Measurements from ENCODE around the gene NBEAL2.
A peak's percentile ranks its signal among the peaks of the same experiment; 100 is the strongest.

NBEAL2 gene

GRCh38 chr3:46993292-46993691 is 13.8 kb downstream of the NBEAL2 start:
- H3K4me3 Mint-ChIP-seq, result no peak overlapping the region
- H3K36me3 Mint-ChIP-seq (ENCODE audit: low read depth), result peaks cover 89% of the 10 kb centered on the region
- H3K27ac Mint-ChIP-seq, result no peak overlapping the region
- H3K27me3 Mint-ChIP-seq, result no peaks in the 10 kb centered on the region
- DNase-seq, result no peak
- H3K4me1 Mint-ChIP-seq (ENCODE audit: low read depth), result peaks cover 35% of the 10 kb centered on the region
- H3K9me3 Mint-ChIP-seq, result no peaks in the 10 kb centered on the region

DNA sequence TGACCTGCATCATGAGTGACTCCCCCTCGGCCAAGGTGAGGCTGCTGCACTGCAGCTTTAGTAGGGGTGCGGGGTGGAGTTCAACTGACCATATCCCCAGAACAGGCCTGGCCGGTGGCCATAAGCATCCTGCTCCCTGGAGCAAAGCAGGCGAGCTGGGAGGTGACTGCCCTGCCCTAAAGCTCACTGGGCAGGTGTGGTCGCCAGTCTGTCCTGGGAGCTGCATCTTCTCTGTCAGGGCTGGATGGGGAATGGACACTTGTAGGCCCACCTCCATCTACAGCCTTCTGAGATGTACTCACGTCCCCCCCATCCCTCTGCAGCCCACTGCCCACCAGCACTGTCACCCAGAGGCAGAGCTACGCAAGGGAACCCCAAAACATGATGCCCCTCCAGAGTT is 14.5 kb downstream of the NBEAL2 start:
- H3K4me1 Mint-ChIP-seq (ENCODE audit: low read depth), result peaks cover 30% of the 10 kb centered on the region
- H3K4me3 Mint-ChIP-seq, result no peak overlapping the region
- H3K9me3 Mint-ChIP-seq, result no peaks in the 10 kb centered on the region
- no peak for DNase-seq
- no peaks in the 10 kb centered on the region for H3K27me3 Mint-ChIP-seq
- H3K27ac Mint-ChIP-seq, result no peak overlapping the region
- H3K36me3 Mint-ChIP-seq (ENCODE audit: low read depth), result peaks cover 88% of the 10 kb centered on the region

- Mint-ChIP-seq H3K27me3 (no peaks in the 10 kb centered on the region), H3K4me1 (ENCODE audit: low read depth) (peaks cover 25% of the 10 kb centered on the region), H3K36me3 (ENCODE audit: low read depth) (peaks cover 86% of the 10 kb centered on the region), H3K27ac (peak overlapping the region; percentile 35), H3K4me3 (no peak overlapping the region), H3K9me3 (no peaks in the 10 kb centered on the region)
- no peak for DNase-seq
These were observed 15.6 kb downstream of the NBEAL2 start for GRCh38 chr3:46994801-46995731.

GRCh38 chr3:46995901-46996562 is 16.6 kb downstream of the NBEAL2 start:
- Mint-ChIP-seq H3K4me1 (ENCODE audit: low read depth) (peaks cover 23% of the 10 kb centered on the region), H3K4me3 (no peak overlapping the region), H3K9me3 (no peaks in the 10 kb centered on the region), H3K27ac (no peak overlapping the region), H3K36me3 (ENCODE audit: low read depth) (peaks cover 86% of the 10 kb centered on the region), H3K27me3 (no peaks in the 10 kb centered on the region)
- DNase-seq, result no peak

DNA sequence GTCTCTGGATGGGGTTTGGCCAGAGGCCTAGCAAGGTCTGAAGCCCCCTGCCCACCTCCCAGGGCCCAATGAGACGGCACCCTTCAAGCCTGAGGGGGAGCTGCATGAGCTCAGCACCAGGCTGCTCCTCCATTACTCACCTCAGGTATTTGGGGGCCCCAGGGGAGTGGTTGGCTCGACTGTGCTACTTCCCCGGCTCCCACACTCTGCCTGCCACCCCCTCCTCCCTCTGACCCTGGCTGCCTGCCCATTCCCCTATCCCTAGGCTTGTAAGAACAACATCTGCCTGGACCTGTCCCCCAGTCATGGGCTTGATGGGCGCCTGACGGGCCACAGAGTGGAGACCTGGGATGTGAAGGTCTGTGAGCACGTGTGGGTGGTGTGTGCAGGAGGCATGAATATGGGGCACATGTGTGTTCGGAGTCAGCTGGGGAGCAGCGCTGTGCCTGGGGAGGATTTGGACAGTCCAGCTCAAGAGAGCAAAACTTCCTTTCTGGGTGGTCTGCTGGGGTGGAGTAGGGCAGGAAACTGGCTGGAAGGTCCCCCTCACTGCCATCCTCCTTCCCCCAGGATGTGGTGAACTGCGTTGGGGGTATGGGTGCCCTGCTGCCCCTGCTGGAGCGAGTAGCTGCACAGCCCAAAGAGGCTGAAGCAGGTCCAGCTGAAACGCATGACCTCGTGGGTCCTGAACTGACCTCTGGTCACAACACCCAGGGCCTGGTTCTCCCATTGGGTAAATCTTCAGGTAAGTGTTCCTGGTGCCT is 17.4 kb downstream of the NBEAL2 start:
- Mint-ChIP-seq H3K27ac (peak overlapping the region; percentile 28), H3K4me3 (no peak overlapping the region), H3K9me3 (no peaks in the 10 kb centered on the region), H3K27me3 (no peaks in the 10 kb centered on the region), H3K36me3 (ENCODE audit: low read depth) (peaks cover 86% of the 10 kb centered on the region), H3K4me1 (ENCODE audit: low read depth) (peaks cover 23% of the 10 kb centered on the region)
- DNase-seq, result no peak

DNA sequence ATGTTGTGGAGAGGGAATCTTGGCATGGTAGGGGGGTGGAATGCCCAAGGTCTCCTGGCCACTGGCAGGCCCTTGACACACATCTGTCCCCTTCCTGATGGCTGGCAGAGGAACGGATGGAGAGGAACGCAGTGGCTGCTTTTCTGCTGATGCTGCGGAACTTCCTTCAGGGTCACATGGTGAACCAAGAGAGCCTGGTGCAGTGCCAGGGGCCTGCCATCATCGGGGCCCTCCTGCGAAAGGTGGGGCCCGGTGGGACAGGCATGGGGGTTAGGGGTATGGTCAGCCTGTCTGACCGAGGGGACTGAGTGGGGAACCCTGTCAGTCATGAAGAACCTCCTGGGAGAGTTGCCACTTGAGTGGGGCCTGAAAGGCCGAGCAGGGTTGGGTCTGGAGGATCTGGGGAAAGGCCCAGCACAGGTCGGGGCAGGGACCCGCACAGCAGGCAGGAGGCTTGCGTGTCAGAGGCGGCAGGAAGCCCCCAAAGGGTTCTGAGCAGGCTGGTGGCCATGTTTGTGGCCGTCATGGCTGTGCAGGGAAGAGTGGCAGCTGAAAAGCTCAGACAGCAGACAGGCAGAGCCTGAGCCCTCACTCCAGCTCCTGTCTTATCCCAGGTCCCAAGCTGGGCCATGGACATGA is 18.1 kb downstream of the NBEAL2 start:
- H3K27ac Mint-ChIP-seq, result no peak overlapping the region
- no peaks in the 10 kb centered on the region for H3K9me3 Mint-ChIP-seq
- peaks cover 23% of the 10 kb centered on the region for H3K4me1 Mint-ChIP-seq (ENCODE audit: low read depth)
- DNase-seq, result no peak
- H3K36me3 Mint-ChIP-seq (ENCODE audit: low read depth), result peaks cover 86% of the 10 kb centered on the region
- H3K4me3 Mint-ChIP-seq, result no peak overlapping the region
- H3K27me3 Mint-ChIP-seq, result no peaks in the 10 kb centered on the region

DNA sequence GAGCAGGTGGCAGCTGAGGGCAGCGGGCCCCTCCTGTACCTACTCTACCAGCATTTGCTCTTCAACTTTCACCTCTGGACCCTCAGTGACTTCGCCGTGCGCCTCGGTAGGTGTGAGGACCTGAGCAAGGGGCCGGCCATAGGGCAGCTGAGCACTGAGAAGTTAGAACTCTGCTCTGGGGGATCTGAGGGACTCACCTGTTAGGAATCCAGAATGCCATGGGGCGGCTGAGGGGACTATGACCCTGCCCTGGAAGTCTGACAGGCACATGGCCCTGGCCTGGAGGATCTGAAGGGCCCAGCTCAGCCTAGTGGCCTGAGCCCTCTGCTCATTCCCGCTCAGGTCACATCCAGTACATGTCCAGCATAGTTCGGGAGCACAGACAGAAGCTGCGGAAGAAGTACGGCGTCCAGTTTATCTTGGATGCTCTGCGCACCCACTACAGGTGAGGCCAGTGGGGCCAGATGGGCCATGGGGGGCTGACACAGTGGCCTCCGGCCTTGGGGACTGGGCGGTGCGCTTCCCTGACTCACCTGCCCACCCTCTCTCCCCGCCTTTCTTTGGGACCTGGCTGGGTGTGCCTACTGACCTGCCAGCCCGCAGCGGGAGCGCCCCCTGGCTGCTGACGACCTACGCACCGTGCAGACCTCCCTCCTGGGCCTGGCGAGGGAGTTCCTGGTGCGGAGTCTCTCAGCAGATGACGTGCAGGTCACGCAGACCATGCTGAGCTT is 18.8 kb downstream of the NBEAL2 start:
- no peak overlapping the region for H3K4me3 Mint-ChIP-seq
- peaks cover 23% of the 10 kb centered on the region for H3K4me1 Mint-ChIP-seq (ENCODE audit: low read depth)
- no peaks in the 10 kb centered on the region for H3K9me3 Mint-ChIP-seq
- H3K27me3 Mint-ChIP-seq, result no peaks in the 10 kb centered on the region
- H3K27ac Mint-ChIP-seq, result no peak overlapping the region
- peak; percentile 84 for DNase-seq
- peaks cover 87% of the 10 kb centered on the region for H3K36me3 Mint-ChIP-seq (ENCODE audit: low read depth)

DNA sequence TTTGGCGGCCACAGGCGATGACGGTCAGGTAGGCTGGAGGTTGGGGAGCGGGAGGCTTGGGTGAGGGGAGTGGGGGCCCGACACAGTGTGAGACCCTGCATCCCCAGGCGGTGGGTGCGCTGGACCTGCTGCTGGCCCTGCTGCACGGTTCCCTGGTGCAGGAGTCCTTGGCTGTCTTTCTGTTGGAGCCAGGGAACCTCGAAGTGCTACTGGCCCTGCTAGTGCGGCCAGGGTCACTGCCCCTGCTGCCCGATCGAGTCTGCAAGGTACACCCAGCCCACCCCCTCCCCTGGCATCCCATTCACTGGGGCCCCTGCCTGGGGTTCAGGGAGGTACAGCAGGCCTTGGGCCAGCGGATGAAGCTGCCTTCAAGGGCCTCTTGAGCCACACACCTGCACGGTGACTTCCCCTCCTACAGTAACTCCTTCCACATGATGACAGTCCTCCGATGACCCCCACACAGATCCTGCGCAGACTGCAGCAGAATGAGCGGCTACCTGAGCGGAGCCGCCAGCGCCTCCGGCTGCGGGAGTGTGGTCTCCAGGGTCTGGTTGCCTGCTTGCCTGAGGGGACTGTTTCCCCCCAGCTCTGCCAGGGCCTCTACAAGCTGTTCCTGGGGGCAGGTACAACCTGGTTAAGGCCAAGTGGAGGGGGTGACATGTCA is 19.5 kb downstream of the NBEAL2 start:
- Mint-ChIP-seq H3K36me3 (ENCODE audit: low read depth) (peaks cover 87% of the 10 kb centered on the region), H3K27ac (no peak overlapping the region), H3K4me3 (no peak overlapping the region), H3K9me3 (no peaks in the 10 kb centered on the region), H3K4me1 (ENCODE audit: low read depth) (peaks cover 23% of the 10 kb centered on the region), H3K27me3 (no peaks in the 10 kb centered on the region)
- DNase-seq, result no peak

DNA sequence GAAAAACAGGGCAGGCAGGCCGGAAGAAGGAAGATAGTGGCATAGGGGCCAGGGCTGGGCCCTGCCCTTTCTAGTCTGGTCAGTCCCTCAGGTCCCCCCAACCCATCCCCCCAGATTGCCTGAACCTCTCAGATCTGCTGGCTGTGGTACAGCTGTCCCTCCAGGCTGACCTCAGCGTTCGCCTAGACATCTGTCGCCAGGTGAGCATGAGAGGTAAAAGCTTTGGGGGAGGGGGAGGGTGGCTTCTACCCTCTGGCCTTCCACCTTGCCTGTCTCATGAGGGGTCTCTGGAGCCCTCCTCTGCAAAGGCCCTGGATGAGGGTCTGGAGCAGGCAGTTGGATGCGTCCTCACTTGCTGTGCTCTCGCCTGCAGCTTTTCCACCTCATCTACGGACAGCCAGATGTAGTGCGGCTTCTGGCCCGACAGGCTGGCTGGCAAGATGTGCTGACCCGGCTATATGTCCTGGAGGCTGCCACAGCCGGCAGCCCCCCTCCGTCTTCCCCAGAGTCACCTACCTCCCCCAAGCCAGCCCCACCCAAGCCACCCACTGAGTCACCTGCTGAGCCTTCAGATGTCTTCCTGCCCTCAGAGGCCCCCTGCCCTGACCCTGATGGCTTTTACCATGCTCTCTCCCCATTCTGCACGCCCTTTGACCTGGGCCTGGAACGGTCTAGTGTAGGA is 20.2 kb downstream of the NBEAL2 start:
- peaks cover 23% of the 10 kb centered on the region for H3K4me1 Mint-ChIP-seq (ENCODE audit: low read depth)
- DNase-seq, result no peak
- H3K9me3 Mint-ChIP-seq, result no peaks in the 10 kb centered on the region
- H3K4me3 Mint-ChIP-seq, result no peak overlapping the region
- H3K36me3 Mint-ChIP-seq (ENCODE audit: low read depth), result peaks cover 87% of the 10 kb centered on the region
- H3K27me3 Mint-ChIP-seq, result no peaks in the 10 kb centered on the region
- H3K27ac Mint-ChIP-seq, result peak overlapping the region; percentile 68

DNA sequence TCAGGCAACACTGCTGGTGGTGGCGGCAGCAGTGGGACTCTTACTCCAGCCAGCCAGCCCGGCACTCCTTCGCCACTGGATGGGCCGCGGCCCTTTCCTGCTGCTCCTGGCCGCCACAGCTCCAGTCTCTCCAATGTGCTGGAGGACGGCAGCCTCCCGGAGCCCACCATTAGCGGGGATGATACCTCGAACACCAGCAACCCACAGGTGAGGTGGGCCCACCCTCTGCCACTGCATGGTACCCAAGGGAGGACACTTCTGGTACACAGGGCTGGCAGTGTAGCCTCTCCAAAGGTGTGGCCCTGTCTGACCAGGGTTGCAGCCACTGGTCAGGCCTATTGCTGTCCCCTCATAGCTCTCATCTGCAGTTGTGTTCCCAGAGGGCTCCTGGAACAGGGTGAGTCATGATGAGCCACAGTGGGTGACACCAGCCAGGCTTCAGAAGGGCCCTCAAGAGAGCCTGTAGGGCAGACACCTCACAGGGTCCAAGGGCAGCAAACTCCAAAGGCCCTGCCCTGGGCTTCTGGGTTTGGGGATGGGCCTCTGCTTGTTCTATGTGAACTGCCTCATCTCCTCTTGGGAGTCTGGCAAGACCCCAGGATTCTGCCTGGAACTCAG is 20.8 kb downstream of the NBEAL2 start:
- Mint-ChIP-seq H3K27ac (peak overlapping the region; percentile 68), H3K36me3 (ENCODE audit: low read depth) (peaks cover 87% of the 10 kb centered on the region), H3K9me3 (no peaks in the 10 kb centered on the region), H3K27me3 (no peaks in the 10 kb centered on the region), H3K4me3 (no peak overlapping the region), H3K4me1 (ENCODE audit: low read depth) (peaks cover 23% of the 10 kb centered on the region)
- DNase-seq, result no peak

- H3K27me3 Mint-ChIP-seq, result no peaks in the 10 kb centered on the region
- peak overlapping the region; percentile 40 for H3K27ac Mint-ChIP-seq
- H3K36me3 Mint-ChIP-seq (ENCODE audit: low read depth), result peaks cover 89% of the 10 kb centered on the region
- no peaks in the 10 kb centered on the region for H3K9me3 Mint-ChIP-seq
- H3K4me1 Mint-ChIP-seq (ENCODE audit: low read depth), result peaks cover 21% of the 10 kb centered on the region
- H3K4me3 Mint-ChIP-seq, result no peak overlapping the region
- DNase-seq, result no peak
These were observed 21.7 kb downstream of the NBEAL2 start for GRCh38 chr3:47000922-47001730.

GRCh38 chr3:47001731-47002170 is 22.3 kb downstream of the NBEAL2 start:
- Mint-ChIP-seq H3K4me3 (no peak overlapping the region), H3K27ac (no peak overlapping the region), H3K27me3 (no peaks in the 10 kb centered on the region), H3K9me3 (no peaks in the 10 kb centered on the region), H3K36me3 (ENCODE audit: low read depth) (peaks cover 94% of the 10 kb centered on the region), H3K4me1 (ENCODE audit: low read depth) (peaks cover 20% of the 10 kb centered on the region)
- DNase-seq, result no peak

All from activated T-cell treated with anti-CD3 and anti-CD28 coated beads, Interleukin-2, amount 50 U/mL, for 24 hours (primary cell).